Frontal cortex (tissue), 4 donors: Measurements from ENCODE around the gene TMEM151A. TPM values are rescaled to one million over a fixed set of nuclear protein-coding genes. Genes with fewer than 3 reads are reported as not detected.
A peak's percentile ranks its signal among the peaks of the same experiment; 100 is the strongest.

ENCODE experiments used
- DNase-seq, 2 donors: peaks; one replicate each; pipeline ENCODE4 v3.0.0; 2012; ENCODE audit warnings: low spot score in 2 of 2
- FAIRE-seq: peaks from 2 replicates; lab custom pipeline; 2012; peaks lifted over from hg19 to GRCh38; lab: Jason Lieb, UNC
- total RNA-seq: library from RNA; depleted of rRNA; stranded (reverse); fragments of >200 nt; gene quantifications from one replicate; pipeline ENCODE4 v1.2.3, GENCODE V29; 2014
- donor health status: control.
- donor health status: control.
- donor health status: control.

TMEM151A gene
- total RNA-seq, 1 donor from 2014 or later = 9.0 TPM

DNA sequence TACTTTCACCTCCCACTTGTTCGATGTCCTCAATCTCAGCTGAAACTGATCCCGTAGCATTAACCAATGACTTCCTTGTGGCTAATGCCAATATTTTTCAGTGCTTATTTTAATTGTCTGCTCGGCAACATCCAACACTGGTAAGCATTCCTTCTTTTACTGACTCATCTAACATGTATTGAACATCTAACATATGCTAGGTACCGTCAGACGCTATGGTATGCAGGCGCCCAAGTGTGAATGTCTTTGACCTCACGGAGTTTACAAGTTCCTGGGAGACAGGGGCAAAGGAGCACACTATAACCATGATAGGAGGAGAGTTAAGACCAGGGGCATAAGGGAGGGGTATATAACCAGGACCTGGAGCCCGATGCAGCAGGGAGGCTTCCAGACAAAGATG is 51.5 kb downstream of the TMEM151A start:
- no peak for FAIRE-seq
- no peak for DNase-seq

DNA sequence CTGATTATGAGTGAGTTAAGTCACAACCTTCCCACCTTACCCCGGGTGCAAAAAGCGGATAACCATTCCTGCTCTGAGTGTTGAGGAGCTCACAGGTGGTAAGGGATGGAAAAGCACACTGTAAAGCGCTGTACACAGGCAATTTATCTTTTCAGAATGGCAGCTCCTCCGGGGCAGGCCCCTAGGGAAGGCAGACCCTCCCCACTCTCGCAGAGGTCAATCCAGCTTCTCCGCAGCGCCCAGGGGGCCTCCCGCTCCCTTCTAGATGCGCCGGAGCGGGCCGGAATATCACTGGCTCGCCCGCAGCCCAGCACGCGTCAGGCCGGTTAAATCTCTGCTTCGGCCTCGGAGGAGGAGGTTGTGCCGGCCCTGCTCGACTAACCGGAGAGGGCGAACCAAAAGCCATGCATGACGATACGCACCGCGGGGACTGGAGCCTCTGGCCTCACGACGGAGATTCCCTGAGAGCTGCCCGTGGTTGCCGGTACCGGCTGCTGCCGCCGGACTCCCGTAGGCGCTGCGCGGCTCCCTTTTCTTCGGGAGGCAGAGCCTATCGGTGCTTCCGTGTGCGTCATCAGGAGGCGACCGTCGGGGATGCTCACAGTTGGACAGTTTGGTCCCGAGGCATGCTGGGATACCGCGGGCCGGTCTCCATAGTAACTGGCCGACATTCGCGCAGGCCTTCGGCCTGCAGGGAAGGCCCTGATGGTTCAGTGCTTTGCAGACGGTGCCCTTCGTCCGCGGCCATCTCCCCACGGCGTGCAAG is 53.0 kb downstream of the TMEM151A start, which contains the start of gene BRMS1:
BRMS1 (minus strand) TSS at position 555 of the 766 bp plus-strand sequence. CDS start 2,870 bp downstream, outside the sequence.
- DNase-seq (peak; percentile 93 to 97), FAIRE-seq (no peak)

DNA sequence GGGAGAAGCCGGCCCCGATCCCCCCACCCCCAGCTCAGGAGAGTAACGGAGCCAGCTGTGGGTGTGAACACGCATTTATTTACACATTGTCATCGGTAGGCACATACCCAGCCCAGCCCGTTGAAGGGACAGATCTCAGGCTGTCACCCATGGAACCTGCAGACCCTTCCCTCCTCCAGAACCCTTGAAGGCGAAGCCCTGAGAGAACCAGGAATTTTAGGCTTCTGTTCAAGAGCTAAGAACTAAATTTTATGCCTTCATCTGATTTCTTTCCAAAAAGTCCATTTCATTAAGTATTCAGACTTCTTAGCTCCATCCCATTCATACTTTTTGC is 53.6 kb downstream of the TMEM151A start:
- no peak for FAIRE-seq
- no peak for DNase-seq

Other genes starting within 250 kb of the TMEM151A start
- gene GAL3ST3, start 242.7 kb upstream of the TMEM151A start, total RNA-seq = 10.6 TPM
- 90.9 TPM for gene SF3B2, start 239.5 kb upstream of the TMEM151A start, total RNA-seq
- gene PACS1, start 221.6 kb upstream of the TMEM151A start, total RNA-seq = 29.3 TPM
- 21.6 TPM for gene KLC2, start 34.2 kb upstream of the TMEM151A start, total RNA-seq
- gene RAB1B, start 23.3 kb upstream of the TMEM151A start, total RNA-seq = 22.8 TPM
- 41.6 TPM for gene CNIH2, start 13.7 kb upstream of the TMEM151A start, total RNA-seq
- gene YIF1A, start 2.8 kb upstream of the TMEM151A start, total RNA-seq = 28.9 TPM
- 1.2 TPM for gene CD248, start 25.1 kb downstream of the TMEM151A start, total RNA-seq
- 0.82 TPM for gene RIN1, start 44.5 kb downstream of the TMEM151A start, total RNA-seq
- gene BRMS1, start 53.2 kb downstream of the TMEM151A start, total RNA-seq = 19.2 TPM
- 83.2 TPM for gene B4GAT1, start 55.7 kb downstream of the TMEM151A start, total RNA-seq
- gene SLC29A2, start 79.9 kb downstream of the TMEM151A start, total RNA-seq = 1.6 TPM
- under 0.01 TPM for gene NPAS4, start 129.1 kb downstream of the TMEM151A start, total RNA-seq
- gene MRPL11, start 147.0 kb downstream of the TMEM151A start, total RNA-seq = 17.1 TPM
- gene PELI3, start 175.0 kb downstream of the TMEM151A start, total RNA-seq = 13.5 TPM
- 39.1 TPM for gene DPP3, start 188.5 kb downstream of the TMEM151A start, total RNA-seq
- gene BBS1, start 218.7 kb downstream of the TMEM151A start, total RNA-seq = 41.2 TPM